Esophagus squamous epithelium (tissue), 5 donors: ENCODE results near the gene PLA2G4B. TPM values are rescaled to one million over a fixed set of nuclear protein-coding genes. Genes with fewer than 3 reads are reported as not detected.

Experiments used
- DNase-seq: peaks from one replicate; lab custom pipeline; 2025; lab: John Stamatoyannopoulos, UW
- H3K27ac ChIP-seq, 4 donors: fragments of 200-600 bp; sonication (generic); one replicate each; pipeline ENCODE4 v1.5.1; 2016 to 2019; ENCODE audit warnings: mild to moderate bottlenecking in 1 of 4
- H3K27me3 ChIP-seq, 4 donors: fragments of 200-600 bp; sonication (generic); 1 replicate in 3 of 4; 2 replicates in 1 of 4; pipeline versions ENCODE4 v1.5.1 to v1.6.0; 2017 to 2021; ENCODE audit warnings: antibody characterized with exemption in 1 of 4
- H3K36me3 ChIP-seq, 3 donors: fragments of 200-600 bp; sonication (generic); one replicate each; pipeline ENCODE4 v1.5.1; 2016 to 2019
- H3K4me1 ChIP-seq, 3 donors: fragments of 200-600 bp; sonication (generic); one replicate each; pipeline ENCODE4 v1.5.1; 2017 to 2019
- H3K4me3 ChIP-seq, 4 donors: fragments of 200-600 bp; sonication (generic); 1 replicate in 3 of 4; 2 replicates in 1 of 4; pipeline ENCODE4 v1.5.1; 2016 to 2019; ENCODE audit warnings: mild to moderate bottlenecking in 2 of 4, moderate library complexity in 1 of 4
- H3K9me3 ChIP-seq, 3 donors: fragments of 200-600 bp; sonication (generic); one replicate each; pipeline ENCODE4 v1.5.1; 2016 to 2019
- CTCF ChIP-seq, 6 experiments: fragments of 450-650 bp in 4 of 6; fragments of 200-600 bp in 2 of 6; sonication (generic) in 2 of 6; IDR thresholded peaks; one replicate each; pipeline ENCODE4 v1.5.1; 2016 to 2019; ENCODE audit warnings: antibody characterized with exemption in 6 of 6, mild to moderate bottlenecking in 4 of 6, moderate library complexity in 4 of 6
- POLR2A ChIP-seq, 4 donors: fragments of 450-650 bp; IDR thresholded peaks; one replicate each; pipeline ENCODE4 v1.6.1; 2017; ENCODE audit warnings: antibody characterized with exemption in 4 of 4, mild to moderate bottlenecking in 4 of 4, moderate library complexity in 3 of 4
- WGBS, 2 donors: methylation state at CpG; one replicate each; pipeline ENCODE4 v1.1.5; 2018; 5-methylcytosine and 5-hydroxymethylcytosine counted together
- intact Hi-C: fragments of 100-400 bp; cut with DNase I; formaldehyde crosslinking; loops from one replicate; pipeline ENCODE4 v1.15.0; 2022
- total RNA-seq, 4 donors: library from RNA; depleted of rRNA; stranded (reverse); fragments of >200 nt; gene quantifications; one replicate each; pipeline ENCODE4 v1.1.0, GENCODE V29; 2016
- donor health status: DM: yes; HTN: yes; CAD: no.

PLA2G4B gene
- total RNA-seq, 4 donors from 2014 or later, result 26.5 to 58.9 (median 39.7) TPM

GRCh38 chr15:41811432-41812195 lies 27.0 kb upstream of the PLA2G4B start:
- H3K36me3 ChIP-seq, result peaks cover 16 to 65% (median 28%) of the 10 kb centered on the region in 3 donors
- peak overlapping the region in 1 of 4 donors; percentile 54 for H3K27ac ChIP-seq
- H3K4me3 ChIP-seq, result no peak overlapping the region
- peak; percentile 14 for DNase-seq
- TF ChIP-seq POLR2A (IDR thresholded peaks at IDR 0.05) (no peak), CTCF (IDR thresholded peaks at IDR 0.05) (peak; percentile 80 to 94 (median 90))
- H3K9me3 ChIP-seq, result no peaks in the 10 kb centered on the region
- H3K27me3 ChIP-seq, result no peaks in the 10 kb centered on the region
- intact Hi-C loops, result loop anchor here (2.0 kb wide), 1 partner anchor 37 kb away; the partner anchor contains the start of gene MAPKBP1
- H3K4me1 ChIP-seq, result peaks cover 5 to 43% (median 18%) of the 10 kb centered on the region in 3 donors
- 7 to 29% methylated on average over 5 to 8 of the region's 18 CpGs for WGBS, 2 donors

GRCh38 chr15:41812820-41813375 lies 25.7 kb upstream of the PLA2G4B start:
- no peaks in the 10 kb centered on the region for H3K27me3 ChIP-seq
- intact Hi-C loops, result no loop called here
- 76 to 84% methylated on average over 9 to 10 of the region's 11 CpGs for WGBS, 2 donors
- no peak overlapping the region for H3K27ac ChIP-seq
- peaks cover 0 to 31% (median 9%) of the 10 kb centered on the region in 3 donors for H3K4me1 ChIP-seq
- TF ChIP-seq CTCF (IDR thresholded peaks at IDR 0.05), result no peak
- TF ChIP-seq POLR2A (IDR thresholded peaks at IDR 0.05), result no peak
- DNase-seq, result no peak
- H3K9me3 ChIP-seq, result no peaks in the 10 kb centered on the region
- H3K36me3 ChIP-seq, result peaks cover 29 to 77% (median 40%) of the 10 kb centered on the region in 3 donors
- no peak overlapping the region for H3K4me3 ChIP-seq

- no peaks in the 10 kb centered on the region for H3K27me3 ChIP-seq
- TF ChIP-seq CTCF (IDR thresholded peaks at IDR 0.05) (no peak), POLR2A (IDR thresholded peaks at IDR 0.05) (no peak)
- WGBS, 2 donors, result 83 to 91% methylated on average over 6 to 8 of the region's 8 CpGs
- DNase-seq, result no peak
- peaks cover 0 to 31% (median 9%) of the 10 kb centered on the region in 3 donors for H3K4me1 ChIP-seq
- no peaks in the 10 kb centered on the region for H3K9me3 ChIP-seq
- intact Hi-C loops, result no loop called here
- H3K27ac ChIP-seq, result no peak overlapping the region
- no peak overlapping the region for H3K4me3 ChIP-seq
- peaks cover 34 to 78% (median 46%) of the 10 kb centered on the region in 3 donors for H3K36me3 ChIP-seq
Observed at GRCh38 chr15:41813426-41813825, 25.2 kb upstream of the PLA2G4B start.

- Histone ChIP-seq H3K27me3 (no peaks in the 10 kb centered on the region), H3K27ac (no peak overlapping the region), H3K36me3 (peaks cover 45 to 86% (median 51%) of the 10 kb centered on the region in 3 donors), H3K9me3 (no peaks in the 10 kb centered on the region), H3K4me3 (no peak overlapping the region), H3K4me1 (peaks cover 0 to 23% (median 9%) of the 10 kb centered on the region in 3 donors)
- intact Hi-C loops, result no loop called here
- WGBS, 2 donors, result 87 to 90% methylated on average over 4 to 5 of the region's 5 CpGs
- TF ChIP-seq CTCF (IDR thresholded peaks at IDR 0.05) (no peak), POLR2A (IDR thresholded peaks at IDR 0.05) (no peak)
- no peak for DNase-seq
Observed at GRCh38 chr15:41814534-41814933, 24.1 kb upstream of the PLA2G4B start.

- no peak for DNase-seq
Observed at GRCh38 chr15:41816788-41817187, 21.9 kb upstream of the PLA2G4B start.

More at GRCh38 chr15:41816788-41817187, 21.9 kb upstream of the PLA2G4B start:
- H3K4me1 ChIP-seq, result peaks cover 0 to 9% (median 0%) of the 10 kb centered on the region in 3 donors
- H3K9me3 ChIP-seq, result no peaks in the 10 kb centered on the region
- peaks cover 64 to 100% (median 64%) of the 10 kb centered on the region in 3 donors for H3K36me3 ChIP-seq
- H3K4me3 ChIP-seq, result no peak overlapping the region
- 96% methylated on average over 5 of the region's 9 CpGs; no CpG with 5 or more reads in 1 of the 2 donors for WGBS, 2 donors
- no peak overlapping the region for H3K27ac ChIP-seq
- intact Hi-C loops, result no loop called here
- TF ChIP-seq POLR2A (IDR thresholded peaks at IDR 0.05) (no peak), CTCF (IDR thresholded peaks at IDR 0.05) (no peak)
- no peaks in the 10 kb centered on the region for H3K27me3 ChIP-seq
